H9 (cell line): ENCODE measurements around the gene MYO18B. TPM values are rescaled to one million over a fixed set of nuclear protein-coding genes. Genes with fewer than 3 reads are reported as not detected.

Source experiments
- DNase-seq: peaks from one replicate; pipeline ENCODE4 v3.0.0-alpha.2; 2017
- H2AFZ ChIP-seq: one replicate; pipeline ENCODE4 v1.6.1; 2013; ENCODE audit warnings: mild to moderate bottlenecking, low read length, control low read depth, moderate library complexity
- H2AK5ac ChIP-seq: 2 replicates; pipeline ENCODE4 v1.6.1; 2013; ENCODE audit warnings: low read length, control low read depth, mixed read lengths; ENCODE audit not compliant: insufficient read length
- H2BK120ac ChIP-seq: one replicate; pipeline ENCODE4 v1.6.1; 2013; ENCODE audit warnings: low read depth, mild to moderate bottlenecking, low read length, control low read depth, inconsistent platforms; ENCODE audit not compliant: poor library complexity, severe bottlenecking
- H2BK12ac ChIP-seq: 2 replicates; pipeline ENCODE4 v1.6.1; 2013; ENCODE audit warnings: low read length, control low read depth, mixed read lengths, low read depth; ENCODE audit not compliant: insufficient read length
- H2BK15ac ChIP-seq: 2 replicates; pipeline ENCODE4 v1.6.1; 2013; ENCODE audit warnings: low read depth, low read length, control low read depth
- H2BK20ac ChIP-seq: one replicate; pipeline ENCODE4 v1.6.1; 2013; ENCODE audit warnings: low read depth, mild to moderate bottlenecking, low read length, control low read depth, inconsistent platforms; ENCODE audit not compliant: poor library complexity, severe bottlenecking
- H2BK5ac ChIP-seq: 2 replicates; pipeline ENCODE4 v1.6.1; 2013; ENCODE audit warnings: low read length, control low read depth, mixed read lengths; ENCODE audit not compliant: insufficient read length
- H3K14ac ChIP-seq: 2 replicates; pipeline ENCODE4 v1.6.1; 2013; ENCODE audit warnings: low read length, control low read depth; ENCODE audit not compliant: insufficient read depth
- H3K18ac ChIP-seq: 2 replicates; pipeline ENCODE4 v1.6.1; 2013; ENCODE audit warnings: low read depth, mild to moderate bottlenecking, mixed read lengths, low read length, control low read depth; ENCODE audit not compliant: insufficient read length
- H3K23ac ChIP-seq: 2 replicates; pipeline ENCODE4 v1.6.1; 2013; ENCODE audit warnings: low read length, control low read depth, mixed read lengths, low read depth; ENCODE audit not compliant: insufficient read length
- H3K23me2 ChIP-seq: 2 replicates; pipeline ENCODE4 v1.6.1; 2013; ENCODE audit warnings: low read depth, mild to moderate bottlenecking, mixed read lengths, low read length, control low read depth; ENCODE audit not compliant: insufficient read length, poor library complexity, severe bottlenecking
- H3K27ac ChIP-seq: 2 replicates; pipeline ENCODE4 v1.5.1; 2013; ENCODE audit warnings: low read length, control low read depth, mixed read lengths, low read depth; ENCODE audit not compliant: insufficient read length
- H3K27me3 ChIP-seq: 2 replicates; pipeline ENCODE4 v1.6.1; 2013; ENCODE audit warnings: low read length, control low read depth, inconsistent platforms; ENCODE audit not compliant: insufficient read depth
- H3K4ac ChIP-seq: 2 replicates; pipeline ENCODE4 v1.6.1; 2013; ENCODE audit warnings: low read depth, mild to moderate bottlenecking, control low read depth, inconsistent platforms, low read length, moderate library complexity
- H3K4me1 ChIP-seq: 2 replicates; pipeline ENCODE4 v1.6.1; 2013; ENCODE audit warnings: low read length, control low read depth, inconsistent platforms; ENCODE audit not compliant: insufficient read depth
- H3K4me2 ChIP-seq: 2 replicates; pipeline ENCODE4 v1.6.1; 2013; ENCODE audit warnings: low read length, control low read depth, mixed read lengths; ENCODE audit not compliant: insufficient read length, insufficient read depth
- H3K56ac ChIP-seq: 2 replicates; pipeline ENCODE4 v1.6.1; 2013; ENCODE audit warnings: low read depth, mild to moderate bottlenecking, mixed read lengths, low read length, control low read depth; ENCODE audit not compliant: insufficient read length
- H3K79me1 ChIP-seq: 2 replicates; pipeline ENCODE4 v1.6.1; 2013; ENCODE audit warnings: low read depth, mild to moderate bottlenecking, moderate library complexity, low read length, control low read depth, inconsistent platforms; ENCODE audit not compliant: insufficient read depth, poor library complexity, severe bottlenecking
- H3K79me2 ChIP-seq: 2 replicates; pipeline ENCODE4 v1.6.1; 2013; ENCODE audit warnings: low read length, control low read depth, inconsistent platforms; ENCODE audit not compliant: insufficient read depth
- H3K9ac ChIP-seq: 2 replicates; pipeline ENCODE4 v1.6.1; 2013; ENCODE audit warnings: low read length, control low read depth, mixed read lengths; ENCODE audit not compliant: insufficient read length; ENCODE audit errors: extremely low read depth
- H3K9me3 ChIP-seq: one replicate; pipeline ENCODE4 v1.6.1; 2013; ENCODE audit warnings: low read depth, low read length, inconsistent platforms; ENCODE audit not compliant: control insufficient read depth
- H3T11ph ChIP-seq: one replicate; pipeline ENCODE4 v1.6.1; 2013; ENCODE audit warnings: mild to moderate bottlenecking, low read length, control low read depth, inconsistent platforms
- H4K20me1 ChIP-seq: one replicate; pipeline ENCODE4 v1.6.1; 2013; ENCODE audit not compliant: control insufficient read depth, insufficient read length, insufficient read depth
- H4K5ac ChIP-seq: 2 replicates; pipeline ENCODE4 v1.6.1; 2013; ENCODE audit warnings: low read depth, mild to moderate bottlenecking, mixed read lengths, low read length, control low read depth; ENCODE audit not compliant: insufficient read length
- H4K8ac ChIP-seq: replicated peaks from 2 replicates; pipeline ENCODE4 v1.6.1; 2013; ENCODE audit warnings: low read length, control low read depth, mixed read lengths, low read depth; ENCODE audit not compliant: insufficient read length
- H4K91ac ChIP-seq: 2 replicates; pipeline ENCODE4 v1.6.1; 2013; ENCODE audit warnings: low read depth, mild to moderate bottlenecking, moderate library complexity, mixed read lengths, low read length, control low read depth; ENCODE audit not compliant: insufficient read length
- H3K27ac Mint-ChIP-seq, 3 experiments: 2 replicates in 2 of 3; 3 replicates in 1 of 3; pipeline ENCODE4 v1.8.0; 2020 to 2021; ENCODE audit warnings: mixed read lengths in 3 of 3, mild to moderate bottlenecking in 1 of 3, moderate library complexity in 1 of 3
- H3K27me3 Mint-ChIP-seq: 2 replicates; pipeline ENCODE4 v1.8.0; 2021; ENCODE audit warnings: low read depth, mild to moderate bottlenecking, moderate library complexity, mixed read lengths
- H3K36me3 Mint-ChIP-seq, 3 experiments: 2 replicates in 2 of 3; 3 replicates in 1 of 3; pipeline ENCODE4 v1.8.0; 2020 to 2021; ENCODE audit warnings: low read depth in 3 of 3, mixed read lengths in 3 of 3; ENCODE audit not compliant: insufficient read depth in 1 of 3
- H3K4me1 Mint-ChIP-seq, 2 experiments: 2 replicates each; pipeline ENCODE4 v1.8.0; 2020; ENCODE audit warnings: mixed read lengths in 2 of 2
- H3K4me3 Mint-ChIP-seq, 2 experiments: 2 replicates in 1 of 2; 3 replicates in 1 of 2; pipeline ENCODE4 v1.8.0; 2020 to 2021; ENCODE audit warnings: mild to moderate bottlenecking in 2 of 2, mixed read lengths in 2 of 2, moderate library complexity in 1 of 2
- H3K9me3 Mint-ChIP-seq, 2 experiments: 2 replicates in 1 of 2; 3 replicates in 1 of 2; pipeline ENCODE4 v1.8.0; 2020; ENCODE audit warnings: mild to moderate bottlenecking in 2 of 2, mixed read lengths in 2 of 2, moderate library complexity in 1 of 2
- CTCF ChIP-seq: fragments of 200-600 bp; sonication (generic); conservative IDR thresholded peaks from 3 replicates; pipeline ENCODE4 v1.8.0; 2021; ENCODE audit warnings: antibody characterized with exemption, mild to moderate bottlenecking
- WGBS: extraction: QIAGEN DNeasy Blood & Tissue Kit; methylation state at CpG from one replicate; pipeline ENCODE4 v1.1.7; 2013; ENCODE audit warnings: missing lambda C conversion rate, low lambda C conversion rate, mixed read lengths; ENCODE audit not compliant: insufficient read length; ENCODE audit errors: extremely low coverage; 5-methylcytosine and 5-hydroxymethylcytosine counted together
- total RNA-seq: library from RNA; stranded (reverse); gene quantifications from 2 replicates; pipeline ENCODE4 v1.2.1, GENCODE V29; 2021

The MYO18B gene
- total RNA-seq, 1 experiment from 2014 or later: 0.46 TPM

DNA sequence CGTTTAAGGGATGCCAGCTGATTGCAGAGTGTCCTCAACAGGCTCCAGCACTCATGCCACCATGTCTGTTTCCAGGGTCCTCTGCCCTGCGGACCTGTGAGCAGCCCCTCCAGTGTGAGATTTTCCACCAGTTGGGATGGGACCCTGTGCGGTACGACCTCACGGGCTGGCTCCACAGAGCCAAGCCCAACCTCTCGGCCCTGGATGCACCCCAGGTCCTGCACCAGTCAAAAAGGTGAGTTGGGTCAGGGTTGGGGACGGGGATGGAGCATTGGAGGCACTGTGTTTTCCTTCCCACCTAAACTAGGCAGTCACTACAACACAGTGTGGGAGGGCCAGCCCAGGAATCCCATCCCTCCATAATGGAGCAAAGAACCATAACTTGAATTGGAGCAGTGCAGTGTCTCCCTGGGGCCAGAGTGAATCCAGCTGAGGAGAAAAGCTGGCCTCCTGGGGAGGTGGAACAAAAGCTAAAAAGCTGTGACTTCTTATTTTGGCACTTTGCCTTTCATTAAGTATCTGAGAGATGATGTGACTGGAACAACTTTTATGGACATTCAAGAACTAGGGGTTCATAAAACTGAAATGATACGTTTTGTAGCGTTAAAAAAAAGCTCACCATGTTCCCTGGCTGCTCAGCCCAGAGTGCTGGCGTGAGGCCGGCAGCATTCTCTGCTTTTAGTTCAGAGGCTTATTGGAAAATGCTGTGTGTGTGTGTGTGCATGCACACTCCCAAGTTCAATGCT is 101.8 kb downstream of the MYO18B start:
- H3K4me3 Mint-ChIP-seq: no peak overlapping the region

More for the DNA sequence above, 101.8 kb downstream of the MYO18B start:
- Histone ChIP-seq H3K23ac (no peak overlapping the region), H3K79me2 (no peaks in the 10 kb centered on the region), H2BK12ac (no peak overlapping the region), H3K27ac (no peak overlapping the region), H3K4ac (no peak overlapping the region), H3K4me1 (no peaks in the 10 kb centered on the region), H2AFZ (no peak overlapping the region), H3K79me1 (no peaks in the 10 kb centered on the region), H2BK20ac (no peak overlapping the region), H3K14ac (no peak overlapping the region; the same call in 1 of the 2 replicates), H4K5ac (no peak overlapping the region), H2AK5ac (no peak overlapping the region), H3K27me3 (no peaks in the 10 kb centered on the region), H3K23me2 (no peaks in the 10 kb centered on the region), H2BK5ac (no peak overlapping the region), H3K56ac (no peak overlapping the region), H3K4me2 (no peak overlapping the region), H3K18ac (no peak overlapping the region), H4K20me1 (no peaks in the 10 kb centered on the region), H4K8ac (no peak overlapping the region), H2BK15ac (no peak overlapping the region), H3K9me3 (no peaks in the 10 kb centered on the region), H4K91ac (no peak overlapping the region), H3T11ph (no peak overlapping the region), H3K9ac (no peak overlapping the region), H2BK120ac (no peak overlapping the region)
- TF ChIP-seq CTCF: no peak
- peaks cover 0 to 3% of the 10 kb centered on the region in 2 experiments; a peak in 2 of 4 replicates for H3K4me1 Mint-ChIP-seq
- no peaks in the 10 kb centered on the region for H3K9me3 Mint-ChIP-seq
- no peaks in the 10 kb centered on the region for H3K36me3 Mint-ChIP-seq
- no CpG with 5 or more reads among the region's 11 CpGs for WGBS
- no peak overlapping the region; a peak in 1 of 7 replicates for H3K27ac Mint-ChIP-seq
- peaks cover 1% of the 10 kb centered on the region; the same call in 1 of the 2 replicates for H3K27me3 Mint-ChIP-seq
- DNase-seq: no peak
